Osteocyte (in vitro differentiated cells): ENCODE data around the gene CAMKMT. TPM values are rescaled to one million over a fixed set of nuclear protein-coding genes. Genes with fewer than 3 reads are reported as not detected.

Experiments used
- DNase-seq: peaks from one replicate; pipeline ENCODE4 v3.0.0; 2021; ENCODE audit warnings: mixed read lengths; ENCODE audit not compliant: unreplicated experiment; ENCODE audit errors: extremely low spot score
- H3K27ac Mint-ChIP-seq: one replicate; pipeline ENCODE4 v1.8.0; 2021; ENCODE audit warnings: mild to moderate bottlenecking, mixed read lengths; ENCODE audit not compliant: unreplicated experiment
- H3K27me3 Mint-ChIP-seq: one replicate; pipeline ENCODE4 v1.8.0; 2021; ENCODE audit warnings: mixed read lengths; ENCODE audit not compliant: unreplicated experiment
- H3K36me3 Mint-ChIP-seq: one replicate; pipeline ENCODE4 v1.8.0; 2021; ENCODE audit warnings: mixed read lengths; ENCODE audit not compliant: unreplicated experiment
- H3K4me1 Mint-ChIP-seq: one replicate; pipeline ENCODE4 v1.8.0; 2021; ENCODE audit warnings: mixed read lengths; ENCODE audit not compliant: unreplicated experiment
- H3K4me3 Mint-ChIP-seq: one replicate; pipeline ENCODE4 v1.8.0; 2021; ENCODE audit warnings: mild to moderate bottlenecking, moderate library complexity, mixed read lengths; ENCODE audit not compliant: unreplicated experiment
- H3K9me3 Mint-ChIP-seq: one replicate; pipeline ENCODE4 v1.8.0; 2021; ENCODE audit warnings: mixed read lengths; ENCODE audit not compliant: unreplicated experiment
- CTCF ChIP-seq: fragments of 200-600 bp; sonication (generic); IDR thresholded peaks from 2 replicates; pipeline ENCODE4 v1.5.0; 2021; ENCODE audit warnings: antibody characterized with exemption, mild to moderate bottlenecking, moderate library complexity
- total RNA-seq: library from RNA; stranded (reverse); gene quantifications from 2 replicates; pipeline ENCODE4 v1.2.1, GENCODE V29; 2021

The CAMKMT gene
- total RNA-seq, 1 donor from 2014 or later = 10.9 TPM

- no peak for TF ChIP-seq CTCF
- H3K36me3 Mint-ChIP-seq = peaks cover 4% of the 10 kb centered on the region
- no peak overlapping the region for H3K27ac Mint-ChIP-seq
- peaks cover 8% of the 10 kb centered on the region for H3K9me3 Mint-ChIP-seq
- no peak overlapping the region for H3K4me3 Mint-ChIP-seq
- H3K27me3 Mint-ChIP-seq = no peaks in the 10 kb centered on the region
- no peak for DNase-seq
- H3K4me1 Mint-ChIP-seq = no peaks in the 10 kb centered on the region
These were observed 197.4 kb downstream of the CAMKMT start for GRCh38 chr2:44559108-44559507.

GRCh38 chr2:44560352-44560751 lies 198.6 kb downstream of the CAMKMT start:
- peaks cover under 1% of the 10 kb centered on the region for H3K9me3 Mint-ChIP-seq
- peak; percentile 32 for TF ChIP-seq CTCF
- no peak overlapping the region for H3K4me3 Mint-ChIP-seq
- DNase-seq = no peak
- H3K27ac Mint-ChIP-seq = no peak overlapping the region
- no peaks in the 10 kb centered on the region for H3K27me3 Mint-ChIP-seq
- no peaks in the 10 kb centered on the region for H3K36me3 Mint-ChIP-seq
- H3K4me1 Mint-ChIP-seq = no peaks in the 10 kb centered on the region

- no peak for DNase-seq
- no peak for TF ChIP-seq CTCF
- Mint-ChIP-seq H3K4me3 (no peak overlapping the region), H3K36me3 (no peaks in the 10 kb centered on the region), H3K9me3 (no peaks in the 10 kb centered on the region), H3K27me3 (no peaks in the 10 kb centered on the region), H3K4me1 (no peaks in the 10 kb centered on the region), H3K27ac (no peak overlapping the region)
These were observed 199.2 kb downstream of the CAMKMT start for GRCh38 chr2:44560941-44561340.

- Mint-ChIP-seq H3K27me3 (no peaks in the 10 kb centered on the region), H3K27ac (no peak overlapping the region), H3K36me3 (no peaks in the 10 kb centered on the region), H3K9me3 (no peaks in the 10 kb centered on the region), H3K4me3 (no peak overlapping the region), H3K4me1 (no peaks in the 10 kb centered on the region)
- TF ChIP-seq CTCF = no peak
- DNase-seq = no peak
These were observed 201.0 kb downstream of the CAMKMT start for GRCh38 chr2:44562737-44563136.

GRCh38 chr2:44564752-44565151 lies 203.0 kb downstream of the CAMKMT start:
- no peak for TF ChIP-seq CTCF
- no peak overlapping the region for H3K4me3 Mint-ChIP-seq
- no peaks in the 10 kb centered on the region for H3K9me3 Mint-ChIP-seq
- H3K4me1 Mint-ChIP-seq = no peaks in the 10 kb centered on the region
- no peak overlapping the region for H3K27ac Mint-ChIP-seq
- no peaks in the 10 kb centered on the region for H3K36me3 Mint-ChIP-seq
- DNase-seq = no peak
- H3K27me3 Mint-ChIP-seq = no peaks in the 10 kb centered on the region
